GM21786 (cell line): ENCODE results near the gene IFT80.
"Not testable (repeated sequence)": the region's sequence is repeated elsewhere in the genome, so short reads cannot be mapped to it uniquely, and the experiment has no call there.

Source experiments
- ATAC-seq: cut with Tn5 transposase; IDR thresholded peaks from one replicate; pipeline ENCODE4 v1.9.1; 2021; ENCODE audit not compliant: unreplicated experiment

The IFT80 gene

GRCh38 chr3:160280836-160281235, 118.2 kb downstream of the IFT80 start:
- no peak for ATAC-seq

- no peak for ATAC-seq
These were observed 119.4 kb downstream of the IFT80 start for GRCh38 chr3:160279657-160280056.

- ATAC-seq = no peak
These were observed 120.8 kb downstream of the IFT80 start for GRCh38 chr3:160278210-160278609.

GRCh38 chr3:160265088-160265487, 133.9 kb downstream of the IFT80 start:
- no peak for ATAC-seq

- ATAC-seq = no peak
These were observed 138.3 kb downstream of the IFT80 start for GRCh38 chr3:160260587-160261270.

- ATAC-seq = no peak
These were observed 139.4 kb downstream of the IFT80 start for GRCh38 chr3:160259589-160259988.

GRCh38 chr3:160257606-160258005, 141.4 kb downstream of the IFT80 start:
- no peak for ATAC-seq

- ATAC-seq = no peak
These were observed 145.7 kb downstream of the IFT80 start for GRCh38 chr3:160253298-160253697.

- no peak for ATAC-seq
These were observed 151.3 kb downstream of the IFT80 start for GRCh38 chr3:160247766-160248165.

- ATAC-seq = no peak
These were observed 153.7 kb downstream of the IFT80 start for GRCh38 chr3:160245261-160245800.

GRCh38 chr3:160240719-160241118, 158.3 kb downstream of the IFT80 start:
- not testable (repeated sequence) for ATAC-seq

- no peak for ATAC-seq
These were observed 167.0 kb downstream of the IFT80 start for GRCh38 chr3:160232014-160232413.

- ATAC-seq = no peak
These were observed 171.6 kb downstream of the IFT80 start for GRCh38 chr3:160227419-160227818.

GRCh38 chr3:160226026-160226907, 172.8 kb downstream of the IFT80 start:
- peak; percentile 2 for ATAC-seq

GRCh38 chr3:160225176-160226025, 173.6 kb downstream of the IFT80 start, which contains the start of gene C3orf80:
Gene C3orf80, plus strand, starts transcription at chr3:160225422. Its CDS starts 214 bp downstream, at chr3:160225636.
- peak; percentile 73 for ATAC-seq

- ATAC-seq = no peak
These were observed 174.2 kb downstream of the IFT80 start for GRCh38 chr3:160224811-160225175.

GRCh38 chr3:160224256-160224655, 174.8 kb downstream of the IFT80 start:
- ATAC-seq = no peak

GRCh38 chr3:160221019-160221418, 178.0 kb downstream of the IFT80 start:
- no peak for ATAC-seq

GRCh38 chr3:160220038-160220437, 179.0 kb downstream of the IFT80 start:
- ATAC-seq = no peak

GRCh38 chr3:160218136-160218535, 180.9 kb downstream of the IFT80 start:
- no peak for ATAC-seq

GRCh38 chr3:160217675-160218074, 181.3 kb downstream of the IFT80 start:
- ATAC-seq = no peak
